Medulla oblongata (tissue), 1 donor: ENCODE results near the gene CERS1.
A peak's percentile ranks its signal among the peaks of the same experiment; 100 is the strongest.
"Not testable (repeated sequence)": the region's sequence is repeated elsewhere in the genome, so short reads cannot be mapped to it uniquely, and the experiment has no call there.

Experiments
- DNase-seq: peaks from one replicate; pipeline ENCODE4 v3.0.0-alpha.2; 2015; ENCODE audit errors: extremely low spot score

The CERS1 gene

DNA sequence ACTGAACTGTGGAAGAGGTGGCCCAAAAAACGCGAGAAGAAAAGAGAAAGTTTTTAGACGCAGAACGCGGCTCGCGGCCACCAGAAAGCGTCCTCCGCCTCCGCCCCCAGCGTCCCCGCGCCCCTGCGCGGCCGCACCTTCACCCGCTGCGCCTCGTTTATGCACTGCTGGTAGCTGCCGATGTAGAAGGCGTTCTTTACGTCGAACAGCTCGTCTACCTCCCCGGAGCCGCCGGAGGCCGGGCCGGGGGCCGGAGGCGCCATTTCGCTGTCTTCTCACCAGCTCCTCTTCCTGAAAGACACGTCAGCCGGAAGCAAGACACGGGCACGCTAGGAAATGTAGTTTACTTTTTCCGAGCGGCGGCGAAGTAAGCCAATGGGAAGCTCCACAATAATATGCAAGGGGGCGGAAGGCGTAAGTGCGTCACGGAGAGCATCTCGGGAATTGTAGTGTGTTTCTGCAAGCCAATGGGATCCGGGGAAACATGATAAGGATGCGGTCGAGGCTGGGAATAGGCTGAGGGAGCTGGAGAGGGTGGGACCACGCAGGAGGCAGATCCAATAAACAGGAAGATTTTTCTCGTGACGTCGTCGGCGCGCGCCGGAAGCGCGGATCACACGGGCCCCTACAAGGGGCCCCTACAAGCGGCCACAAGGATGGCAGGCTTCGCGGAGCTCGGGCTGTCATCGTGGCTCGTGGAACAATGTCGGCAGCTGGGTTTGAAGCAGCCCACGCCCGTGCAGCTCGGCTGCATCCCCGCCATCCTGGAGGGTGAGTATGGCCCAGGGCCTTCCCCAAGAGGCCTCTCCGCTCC lies 23.3 kb upstream of the CERS1 start, which contains the start of the genes COPE and DDX49:
TSS of gene COPE (minus strand) at position 302 of the 814 bp plus-strand sequence. CDS start at position 263, 39 bp downstream.
TSS of gene DDX49 (plus strand) at position 630 of the 814 bp plus-strand sequence. CDS start at position 657, 27 bp downstream.
- peak; percentile 100 for DNase-seq

DNA sequence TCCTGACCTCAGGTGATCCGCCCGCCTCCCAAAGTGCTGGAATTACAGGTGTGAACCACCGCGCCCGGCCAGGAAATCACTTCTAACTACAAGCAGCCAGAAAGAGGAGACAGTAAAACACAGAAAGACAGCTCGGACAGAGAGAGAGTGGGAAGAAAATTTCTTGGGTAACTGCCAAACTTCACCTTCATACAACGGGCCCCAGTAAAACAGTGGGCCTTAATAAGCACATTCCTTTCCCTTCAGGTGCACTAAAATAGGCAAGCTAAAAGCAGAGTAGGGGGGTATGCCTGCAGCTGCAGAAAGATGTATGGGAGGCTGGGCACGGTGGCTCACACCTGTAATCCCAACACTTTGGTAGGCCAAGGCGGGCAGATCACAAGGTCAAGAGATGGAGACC lies 21.6 kb upstream of the CERS1 start:
- not testable (repeated sequence) for DNase-seq

DNA sequence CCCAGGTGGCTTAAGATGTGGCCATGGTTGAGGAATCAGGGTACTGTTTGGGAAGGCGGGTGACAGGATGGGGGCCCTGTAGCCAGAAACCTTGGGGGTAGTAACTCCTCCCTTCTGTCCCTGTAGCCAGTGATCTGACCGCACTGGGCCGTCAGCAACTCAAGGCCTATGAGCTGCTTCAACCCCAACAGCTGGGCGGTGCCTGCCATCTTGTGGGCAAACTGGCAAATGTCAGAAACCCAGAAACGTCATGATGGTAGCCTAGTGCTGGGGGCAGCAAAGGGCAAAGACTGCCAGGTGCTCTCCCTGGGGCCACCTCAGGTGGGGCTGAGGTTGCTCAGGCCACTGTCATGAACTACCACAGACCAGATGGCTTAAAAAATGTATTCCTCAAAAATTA lies 19.7 kb upstream of the CERS1 start:
- DNase-seq = peak; percentile 86

- DNase-seq = no peak
These were observed 17.5 kb upstream of the CERS1 start for GRCh38 chr19:18913466-18913865.

- no peak for DNase-seq
These were observed 17.0 kb upstream of the CERS1 start for GRCh38 chr19:18912933-18913332.

GRCh38 chr19:18910801-18911436 lies 15.0 kb upstream of the CERS1 start:
- DNase-seq = no peak

GRCh38 chr19:18910010-18910409 lies 14.1 kb upstream of the CERS1 start:
- no peak for DNase-seq

DNA sequence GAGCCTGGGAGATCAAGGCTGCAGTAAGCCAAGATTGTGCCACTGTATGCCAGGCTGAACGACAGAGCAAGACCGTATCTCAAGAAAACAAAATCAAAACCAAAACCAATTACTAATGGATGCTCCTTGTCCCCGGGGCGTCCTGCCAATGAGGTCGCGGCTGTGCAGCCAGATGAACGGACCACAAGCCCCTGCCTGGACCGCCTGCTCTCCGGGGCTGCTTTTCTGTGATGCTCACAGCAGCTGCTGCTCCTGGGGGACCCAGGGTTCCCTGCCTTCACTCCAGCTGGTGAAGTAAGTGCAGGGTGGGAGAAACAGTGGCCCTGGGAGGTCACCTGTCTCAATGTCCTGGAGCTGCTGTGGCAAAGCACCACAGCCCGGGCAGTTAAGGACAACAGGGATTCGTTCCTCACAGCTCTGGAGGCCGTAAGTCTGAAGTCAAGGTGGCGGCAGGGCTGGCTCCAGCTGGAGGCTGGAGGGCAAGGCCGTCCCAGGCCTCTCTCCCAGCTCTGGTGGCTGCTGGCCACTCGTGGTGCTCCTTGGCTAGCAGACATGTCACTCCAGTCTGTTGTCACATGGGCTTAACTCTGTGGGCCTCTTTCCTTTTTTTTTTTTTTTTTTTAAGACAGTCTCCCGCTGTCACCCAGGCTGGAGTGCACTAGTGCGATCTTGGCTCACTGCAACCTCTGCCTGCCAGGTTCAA lies 13.1 kb upstream of the CERS1 start:
- peak; percentile 79 for DNase-seq

- DNase-seq = peak; percentile 94
These were observed 10.9 kb upstream of the CERS1 start for GRCh38 chr19:18906605-18907519.

DNA sequence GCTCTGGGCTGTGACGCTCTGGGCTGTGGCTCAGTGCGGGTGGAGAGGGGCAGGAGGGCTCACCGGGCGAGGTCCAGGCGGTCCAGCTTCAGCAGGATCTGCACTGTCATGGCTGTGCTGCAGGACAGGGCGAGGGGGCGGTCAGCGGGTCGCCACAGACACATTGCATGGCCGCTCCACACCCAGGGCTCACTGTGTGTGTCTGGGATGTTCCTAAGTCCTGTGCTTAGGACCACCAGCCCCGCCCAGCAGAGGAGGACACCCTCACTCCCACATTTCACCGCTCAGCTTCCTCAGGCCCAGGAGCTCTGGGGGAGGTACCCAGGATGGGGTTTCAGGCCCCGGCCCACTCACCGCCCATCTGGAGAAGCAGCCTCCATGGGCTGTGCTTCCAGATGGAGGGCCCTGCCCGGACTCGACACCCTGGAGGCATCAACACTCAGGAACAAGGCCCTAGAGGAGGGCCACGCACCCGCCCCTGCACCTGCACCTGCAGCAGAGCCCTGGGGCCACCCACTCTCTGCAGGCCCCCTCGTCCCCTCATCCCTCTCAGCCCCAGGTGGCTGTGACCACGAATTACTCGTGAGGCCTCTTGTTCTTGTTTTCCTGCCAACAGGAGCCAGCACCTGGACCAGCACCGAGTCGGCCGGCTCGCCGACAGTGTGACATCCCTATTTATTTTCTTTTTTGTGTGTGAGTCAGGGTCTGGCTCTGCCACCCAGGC lies 9.7 kb upstream of the CERS1 start:
- no peak for DNase-seq

DNA sequence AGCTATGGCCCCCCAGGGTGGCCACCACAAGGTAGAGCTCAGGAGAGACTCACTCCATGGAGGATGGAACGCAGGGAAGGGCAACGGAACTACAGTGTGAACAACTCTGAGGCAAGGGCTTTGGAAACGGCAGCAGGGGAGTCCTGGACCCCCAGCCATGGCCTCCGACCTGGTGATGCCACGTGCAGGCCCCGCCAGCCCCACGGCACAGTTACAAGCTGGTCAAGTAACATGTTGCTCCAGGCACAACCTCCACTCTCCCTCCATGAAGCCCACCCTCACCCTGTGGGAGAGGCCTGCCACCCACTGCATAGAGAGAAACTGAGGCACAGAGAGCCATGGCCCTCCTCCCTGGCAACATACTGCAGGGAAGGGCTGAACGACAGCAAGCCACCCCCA lies 9.1 kb upstream of the CERS1 start:
- no peak for DNase-seq

DNA sequence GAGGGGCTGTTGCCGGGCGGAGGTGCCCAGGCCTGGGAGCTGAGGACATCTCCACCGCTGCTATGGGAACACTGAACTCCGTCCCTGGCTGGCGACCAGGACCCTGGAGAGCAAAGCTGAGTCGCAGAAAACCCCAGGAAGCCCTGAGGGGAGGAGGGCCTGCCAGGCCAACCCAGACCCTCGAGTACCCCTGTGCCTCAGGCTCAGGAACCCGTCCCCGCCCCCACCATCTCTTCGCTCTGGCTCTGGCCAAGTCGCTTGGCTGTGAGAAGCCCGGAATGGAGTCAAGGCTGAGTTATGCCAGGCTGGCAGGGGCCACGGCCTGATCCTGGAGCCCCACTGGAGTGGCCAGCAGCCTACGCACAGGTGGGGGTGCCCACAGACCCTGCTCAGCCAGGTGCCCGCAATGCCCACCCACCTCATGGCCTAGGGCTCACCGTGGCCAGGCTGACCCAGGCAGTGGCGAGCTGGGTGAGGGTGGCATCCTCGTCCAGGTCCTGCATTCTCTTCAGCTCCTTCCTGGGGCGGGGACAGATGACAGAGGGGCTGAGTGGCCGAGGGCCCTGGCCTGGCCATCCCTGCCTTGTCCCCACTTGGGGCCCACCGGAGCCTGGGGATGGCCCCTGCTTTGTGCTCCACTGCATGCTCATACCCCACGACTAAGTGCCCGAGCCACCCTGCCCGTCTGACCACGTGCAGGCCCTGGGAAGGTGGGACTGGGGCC lies 8.5 kb upstream of the CERS1 start:
- DNase-seq = peak; percentile 85

DNA sequence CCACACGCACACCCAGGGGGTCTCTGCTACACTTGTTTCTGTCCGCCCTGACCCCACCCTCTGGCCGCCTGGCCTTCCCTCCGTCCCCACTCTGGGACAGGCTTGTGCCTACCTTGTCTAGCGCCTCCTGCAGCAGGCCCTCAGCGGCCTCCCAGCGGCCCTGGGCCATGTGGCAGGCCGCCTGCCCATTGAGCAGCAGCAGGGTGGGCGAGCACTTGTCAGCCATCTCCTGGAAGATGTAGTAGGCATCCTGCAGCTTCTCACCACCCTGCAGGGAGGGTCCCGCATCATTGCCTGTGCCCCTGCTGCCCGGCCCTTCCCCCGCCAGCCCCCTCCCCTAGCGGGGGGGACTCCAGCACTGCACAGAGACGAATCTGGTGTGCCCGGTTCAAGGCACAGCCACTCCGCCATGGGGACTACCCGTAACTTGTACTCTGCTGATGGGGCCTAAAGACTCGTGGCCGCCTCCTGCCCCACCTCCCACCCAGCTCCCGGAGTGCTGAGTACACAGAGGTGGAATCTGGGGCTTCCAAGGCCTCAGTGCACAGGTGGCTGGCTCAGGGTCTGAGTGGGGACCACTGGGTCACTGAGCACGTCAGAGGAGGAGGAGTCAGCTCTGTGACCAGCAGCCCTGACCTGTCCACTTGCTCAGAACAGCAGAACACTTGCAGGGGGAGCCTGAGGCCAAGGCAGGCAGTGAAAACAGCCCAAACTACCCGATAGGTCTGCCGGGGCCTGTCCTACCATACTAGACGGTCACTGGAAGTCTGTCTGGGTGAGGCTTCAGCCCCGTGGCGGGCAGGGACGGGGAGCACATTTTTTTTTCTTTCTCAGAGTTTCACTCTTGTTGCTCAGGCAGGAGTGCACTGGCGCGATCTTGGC lies 7.4 kb upstream of the CERS1 start:
- DNase-seq = no peak

DNA sequence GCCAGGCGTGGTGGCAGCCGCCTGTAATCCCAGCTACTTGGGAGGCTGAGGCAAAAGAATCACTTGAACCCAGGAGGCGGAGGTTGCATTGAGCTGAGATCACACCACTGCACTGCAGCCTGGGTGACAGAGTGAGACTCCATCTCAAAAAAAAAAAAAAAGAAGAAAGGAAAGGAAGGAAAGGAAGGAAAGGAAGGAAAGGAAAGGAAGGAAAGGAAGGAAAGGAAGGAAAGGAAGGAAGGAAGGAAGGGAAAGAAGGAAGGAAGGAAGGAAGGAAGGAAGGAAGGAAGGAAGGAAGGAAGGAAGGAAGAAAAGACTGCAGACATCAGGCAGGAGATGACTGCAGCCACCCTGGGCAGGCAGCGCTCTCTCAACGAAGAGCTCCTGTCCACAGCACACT lies 6.6 kb upstream of the CERS1 start:
- DNase-seq = not testable (repeated sequence)

- DNase-seq = no peak
These were observed 5.5 kb upstream of the CERS1 start for GRCh38 chr19:18901491-18901890.

GRCh38 chr19:18900700-18901481 lies 4.9 kb upstream of the CERS1 start:
- DNase-seq = no peak

DNA sequence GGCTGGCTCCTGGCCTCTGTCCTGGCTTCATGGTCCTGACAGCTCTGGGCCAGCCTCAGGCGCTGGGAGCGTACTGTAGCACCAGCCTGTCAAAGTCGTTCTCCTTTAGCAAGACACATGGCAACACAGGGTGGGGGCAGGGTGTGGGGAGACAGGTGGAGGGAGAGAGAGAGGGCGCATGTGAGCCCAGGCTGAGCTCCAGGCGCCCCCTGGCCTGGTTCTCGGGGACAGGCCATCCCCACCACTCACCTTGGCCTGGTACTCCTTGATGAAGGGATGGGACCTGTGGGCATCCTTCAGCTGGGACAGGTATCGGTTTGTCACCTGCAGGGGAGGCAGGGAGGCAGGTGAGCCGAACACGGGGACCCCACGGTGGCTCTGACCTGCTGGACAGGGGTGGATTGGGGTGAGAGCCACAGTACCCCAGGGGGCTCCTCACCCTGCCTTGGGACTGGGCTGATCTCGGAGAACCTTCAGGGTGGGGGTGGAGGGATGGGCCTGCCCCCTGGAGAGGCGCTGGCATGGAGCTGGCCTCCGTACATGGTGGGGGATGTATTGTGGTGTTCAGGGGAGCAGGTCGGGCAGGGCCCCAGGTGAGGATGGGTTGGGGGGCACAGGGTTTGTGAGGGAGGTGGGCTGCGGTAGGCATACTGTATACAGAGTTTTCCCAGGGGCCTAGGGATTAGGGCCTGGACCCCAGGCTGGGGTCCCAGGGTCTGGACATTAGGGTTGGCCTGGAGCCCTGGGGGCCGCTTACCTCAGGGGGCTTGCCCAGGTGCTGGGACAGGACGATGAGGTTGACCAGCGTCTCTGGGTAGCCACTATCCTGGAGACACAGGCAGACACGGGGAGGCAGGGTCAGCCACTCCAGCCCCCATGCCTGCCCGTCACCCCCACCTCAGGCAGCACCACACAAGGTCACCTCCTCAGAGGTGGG lies 3.9 kb upstream of the CERS1 start:
- DNase-seq = no peak
